MCF 10A (cell line): ENCODE results near the gene ZNF469. TPM values are rescaled to one million over a fixed set of nuclear protein-coding genes. Genes with fewer than 3 reads are reported as not detected.

Source experiments
- BruUV-seq: library from RNA; stranded (reverse); fragments of 400-500 nt; replicated peaks from 2 replicates; lab custom pipeline; 2021; lab: Mats Ljungman, UMichigan
- CTCF ChIA-PET: fragments of 300-600 bp; sonication (Branson Sonifier 250); formaldehyde crosslinking; extraction: SDS; loops from one replicate; lab custom pipeline; 2021; ENCODE audit warnings: antibody characterized with exemption, inconsistent platforms; lab: Yijun Ruan, JAX
- POLR2A ChIA-PET: fragments of 300-600, 350-650 bp; sonication (Branson Sonifier 250); formaldehyde crosslinking; extraction: SDS; loops from one replicate; lab custom pipeline; 2020; ENCODE audit warnings: antibody characterized with exemption, inconsistent platforms; lab: Yijun Ruan, JAX
- DNase-seq: peaks from one replicate; pipeline ENCODE4 v3.0.0-alpha.2; 2018; ENCODE audit not compliant: unreplicated experiment
- H3K27ac Mint-ChIP-seq: one replicate; pipeline ENCODE4 v1.8.0; 2022; ENCODE audit warnings: mild to moderate bottlenecking, low read depth, mixed read lengths; ENCODE audit not compliant: unreplicated experiment
- H3K27me3 Mint-ChIP-seq: one replicate; pipeline ENCODE4 v1.8.0; 2022; ENCODE audit warnings: mixed read lengths; ENCODE audit not compliant: insufficient read depth, unreplicated experiment
- H3K36me3 Mint-ChIP-seq: one replicate; pipeline ENCODE4 v1.8.0; 2022; ENCODE audit warnings: mild to moderate bottlenecking, moderate library complexity, mixed read lengths; ENCODE audit not compliant: insufficient read depth, unreplicated experiment
- H3K4me1 Mint-ChIP-seq: one replicate; pipeline ENCODE4 v1.8.0; 2022; ENCODE audit warnings: mixed read lengths; ENCODE audit not compliant: insufficient read depth, unreplicated experiment
- H3K4me3 Mint-ChIP-seq: one replicate; pipeline ENCODE4 v1.8.0; 2022; ENCODE audit warnings: mild to moderate bottlenecking, moderate library complexity, mixed read lengths; ENCODE audit not compliant: unreplicated experiment
- H3K9me3 Mint-ChIP-seq: one replicate; pipeline ENCODE4 v1.8.0; 2022; ENCODE audit warnings: mixed read lengths; ENCODE audit not compliant: unreplicated experiment
- CTCF ChIP-seq: fragments of 200-600 bp; IDR thresholded peaks from one replicate; pipeline ENCODE4 v1.8.0; 2022; ENCODE audit warnings: antibody characterized with exemption, mild to moderate bottlenecking; ENCODE audit not compliant: unreplicated experiment
- intact Hi-C: fragments of 100-400 bp; cut with micrococcal nuclease; formaldehyde crosslinking; loops from 2 replicates; pipeline ENCODE4 v1.14.1; 2022
- total RNA-seq: library from RNA; stranded (reverse); gene quantifications from 2 replicates; pipeline ENCODE4 v1.2.3, GENCODE V29; 2022

Gene ZNF469
- total RNA-seq, 1 experiment from 2014 or later, result not detected

GRCh38 chr16:88345721-88346560 lies 36.8 kb upstream of the ZNF469 start:
- intact Hi-C loops, result no loop called here
- Mint-ChIP-seq H3K27me3 (no peaks in the 10 kb centered on the region), H3K27ac (no peak overlapping the region), H3K36me3 (no peaks in the 10 kb centered on the region), H3K4me3 (no peak overlapping the region), H3K9me3 (no peaks in the 10 kb centered on the region), H3K4me1 (no peaks in the 10 kb centered on the region)
- ChIA-PET CTCF (no interaction called here), POLR2A (no interaction called here)
- DNase-seq, result no peak
- no peak for TF ChIP-seq CTCF
- BruUV-seq, result no TSS peak

GRCh38 chr16:88346680-88347505 lies 35.9 kb upstream of the ZNF469 start:
- ChIA-PET CTCF (no interaction called here), POLR2A (no interaction called here)
- Mint-ChIP-seq H3K4me1 (no peaks in the 10 kb centered on the region), H3K9me3 (no peaks in the 10 kb centered on the region), H3K27ac (no peak overlapping the region), H3K27me3 (no peaks in the 10 kb centered on the region), H3K36me3 (no peaks in the 10 kb centered on the region), H3K4me3 (no peak overlapping the region)
- intact Hi-C loops, result no loop called here
- no peak for TF ChIP-seq CTCF
- no TSS peak for BruUV-seq
- DNase-seq, result no peak

GRCh38 chr16:88347656-88348376 lies 34.9 kb upstream of the ZNF469 start:
- no TSS peak for BruUV-seq
- no peak for DNase-seq
- intact Hi-C loops, result no loop called here
- Mint-ChIP-seq H3K27me3 (no peaks in the 10 kb centered on the region), H3K9me3 (no peaks in the 10 kb centered on the region), H3K36me3 (no peaks in the 10 kb centered on the region), H3K4me3 (no peak overlapping the region), H3K4me1 (no peaks in the 10 kb centered on the region), H3K27ac (no peak overlapping the region)
- no peak for TF ChIP-seq CTCF
- POLR2A ChIA-PET, result no interaction called here
- CTCF ChIA-PET, result no interaction called here
